HK-2 (cell line): ENCODE data around the gene UBE2D3.

Source experiments
- DNase-seq: peaks from one replicate; pipeline ENCODE4 v3.0.0-alpha.2; 2018; ENCODE audit not compliant: unreplicated experiment

The UBE2D3 gene

DNA sequence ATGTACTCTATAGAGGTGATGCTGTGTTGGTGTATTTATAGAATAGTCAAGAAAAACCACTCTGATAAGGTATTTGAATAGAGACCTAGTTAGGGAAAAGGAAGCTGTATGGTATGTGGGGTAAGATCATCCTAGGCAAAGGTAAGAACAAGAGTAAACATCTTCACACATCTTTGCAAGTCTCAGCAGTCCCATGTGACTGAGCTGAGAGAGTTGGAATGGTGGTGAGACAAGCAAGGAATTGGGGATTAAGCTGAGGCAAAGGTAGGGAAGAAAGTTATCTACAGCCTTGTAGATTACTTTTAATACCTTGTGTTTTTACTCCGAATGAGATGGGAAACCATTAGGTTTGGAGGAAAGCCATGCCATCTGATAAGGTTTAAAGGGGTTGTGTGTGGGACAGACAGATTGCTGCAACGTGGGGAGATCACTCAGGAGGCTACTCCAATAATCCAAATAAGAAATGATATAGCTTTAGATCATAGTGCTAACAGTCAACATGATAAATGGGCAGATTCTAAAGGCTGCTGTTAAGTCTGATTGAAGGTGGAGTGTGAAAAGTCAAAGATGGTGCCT is 34.9 kb downstream of the UBE2D3 start:
- no peak for DNase-seq

DNA sequence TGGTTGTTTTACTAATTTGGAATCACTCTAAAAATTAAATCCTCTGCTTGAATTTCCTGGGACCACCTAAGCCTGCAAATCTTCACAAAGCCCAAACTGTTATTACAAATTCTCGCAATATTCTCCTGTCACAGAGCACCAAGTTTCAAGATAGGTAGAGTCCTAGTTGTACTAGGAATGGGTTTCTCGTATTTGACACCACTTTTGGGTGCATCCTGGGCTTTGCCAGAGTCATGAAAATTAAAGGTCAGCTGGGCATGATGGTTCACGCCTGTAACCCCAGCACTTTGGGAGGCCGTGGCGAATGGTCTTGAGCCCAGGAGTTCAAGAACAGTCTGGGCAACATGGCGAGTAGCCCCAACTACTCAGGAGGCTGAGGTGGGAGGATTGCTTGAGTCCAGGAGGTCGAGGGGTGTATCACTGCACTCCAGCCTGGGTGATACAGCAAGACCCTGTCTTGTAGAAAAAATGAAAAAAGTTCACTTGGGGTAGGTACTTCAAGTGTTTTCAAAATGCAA is 36.0 kb downstream of the UBE2D3 start:
- DNase-seq: no peak

DNA sequence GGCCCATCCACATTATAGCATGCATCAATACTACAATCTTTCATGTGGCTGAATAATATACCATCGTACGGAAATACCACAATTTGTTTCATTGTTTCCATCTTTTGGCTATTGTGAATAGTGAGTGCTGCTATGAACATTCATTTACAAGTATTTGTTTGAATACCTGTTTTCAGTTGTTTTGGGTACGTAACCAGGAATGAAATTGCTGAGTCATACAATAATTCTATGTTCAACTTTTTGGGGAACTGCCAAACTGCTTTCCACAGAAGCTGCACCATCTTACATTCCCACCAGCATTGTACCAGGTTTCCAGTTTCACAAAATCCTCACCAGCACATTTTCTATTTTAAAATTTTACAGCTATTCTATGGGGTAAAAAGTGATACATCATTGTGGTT is 38.0 kb downstream of the UBE2D3 start:
- DNase-seq: no peak

DNA sequence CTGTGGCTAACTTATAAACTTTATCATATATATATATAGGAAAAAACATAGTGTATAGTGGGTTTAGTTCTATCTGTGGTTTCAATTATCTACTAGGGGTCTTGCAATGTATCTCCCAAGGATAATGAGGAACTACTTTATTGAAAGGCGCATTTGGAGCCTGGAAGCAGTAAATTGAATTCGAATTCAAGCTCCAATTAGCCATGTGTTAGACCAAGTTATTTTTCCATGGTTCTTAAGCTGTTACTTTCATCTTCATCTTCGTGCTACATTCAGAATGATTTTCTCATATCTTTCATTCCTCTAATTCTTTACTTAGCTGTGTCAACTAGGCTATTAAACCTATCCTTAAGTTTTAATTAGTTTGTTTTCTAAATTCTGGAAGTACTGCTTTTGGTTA is 39.4 kb downstream of the UBE2D3 start:
- no peak for DNase-seq

DNA sequence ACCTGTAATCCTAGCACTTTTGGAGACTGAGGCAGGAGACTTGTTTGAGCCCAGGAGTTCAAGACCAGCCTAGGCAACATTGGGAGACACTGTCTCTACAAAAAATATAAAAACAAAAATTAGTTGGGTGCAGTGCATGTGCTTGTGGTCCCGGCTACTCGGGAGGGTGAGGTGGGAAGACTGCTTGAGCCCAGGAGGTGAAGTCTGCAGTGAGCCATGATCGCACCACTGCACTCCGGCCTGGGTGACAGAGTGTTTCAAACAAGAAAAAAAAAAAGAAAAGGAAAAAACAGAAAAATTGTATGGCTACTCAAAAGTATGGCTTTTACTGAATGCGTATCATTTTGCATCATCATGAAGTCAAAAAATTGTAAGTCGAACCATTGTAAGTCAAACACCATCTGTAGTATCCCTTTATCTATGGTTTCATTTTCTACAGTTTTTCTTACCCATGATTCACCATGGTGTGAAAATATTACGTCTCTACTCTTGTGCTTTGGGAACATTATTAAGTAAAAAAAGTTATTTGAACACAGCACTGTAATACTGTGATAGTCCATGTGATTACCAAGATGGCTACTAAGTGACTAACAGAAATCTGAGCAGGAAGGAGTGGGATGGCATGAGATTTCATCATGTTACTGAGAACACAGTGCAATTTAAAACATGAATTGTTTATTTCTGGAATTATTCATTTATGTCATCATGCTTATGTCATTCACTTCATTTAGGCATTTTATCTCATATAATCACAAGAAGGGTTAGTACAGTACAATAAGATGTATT is 40.1 kb downstream of the UBE2D3 start:
- no peak for DNase-seq

DNA sequence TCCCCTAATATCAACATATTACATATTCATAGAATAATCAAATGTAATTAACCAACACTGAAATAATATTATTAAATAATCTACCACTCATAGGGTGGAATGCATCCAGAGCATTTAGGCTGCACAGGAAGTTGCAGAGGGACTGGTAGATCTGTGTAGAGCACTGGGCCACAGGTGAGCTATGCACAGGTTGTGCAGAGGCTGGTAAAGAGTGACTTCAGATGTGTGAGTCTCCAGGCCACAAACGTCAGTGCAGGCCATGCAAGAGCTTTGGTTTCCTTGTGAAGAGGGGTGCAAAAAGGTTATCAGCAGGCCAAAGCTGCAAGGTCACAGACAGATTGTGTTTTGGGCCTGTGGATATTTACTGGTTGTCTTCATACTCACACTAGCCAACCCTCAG is 41.1 kb downstream of the UBE2D3 start:
- DNase-seq: no peak

DNA sequence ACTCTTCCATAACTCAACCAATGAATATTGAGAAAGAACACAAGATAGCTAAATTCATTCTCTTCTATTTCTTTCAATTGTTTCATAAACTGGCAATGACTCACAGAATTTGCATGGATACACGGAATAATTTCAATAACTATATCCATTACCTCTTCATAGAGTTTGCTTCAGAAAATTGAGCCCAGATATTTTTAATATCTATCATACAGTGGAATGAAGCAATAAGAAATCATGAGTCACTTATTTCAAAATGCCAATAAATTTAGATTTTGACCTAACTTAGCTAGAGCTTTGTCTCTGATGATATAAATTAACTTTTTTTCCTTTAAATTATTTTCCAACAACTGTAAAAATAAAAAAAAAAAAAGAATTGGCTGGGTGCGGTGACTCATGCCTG is 44.3 kb downstream of the UBE2D3 start:
- DNase-seq: no peak

DNA sequence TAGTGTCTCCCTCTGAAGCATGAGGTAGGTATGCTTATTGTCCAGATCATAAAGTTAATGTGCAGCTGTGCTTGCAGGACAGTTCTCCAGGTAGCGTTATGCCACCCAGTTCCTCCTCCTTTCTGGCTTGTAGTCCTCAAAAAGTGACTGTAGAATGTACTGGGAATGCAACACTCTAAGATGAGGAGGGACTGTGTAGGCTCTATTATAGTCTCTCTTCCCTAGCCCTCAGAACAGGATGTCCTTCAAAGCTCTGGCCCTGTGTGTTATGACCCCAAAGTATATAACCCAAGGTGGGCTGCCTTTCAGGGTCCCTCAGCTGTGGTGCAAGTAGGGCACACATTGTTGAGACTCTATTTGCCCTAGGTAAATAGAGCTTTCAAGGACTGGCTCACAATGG is 45.8 kb downstream of the UBE2D3 start:
- DNase-seq: no peak

DNA sequence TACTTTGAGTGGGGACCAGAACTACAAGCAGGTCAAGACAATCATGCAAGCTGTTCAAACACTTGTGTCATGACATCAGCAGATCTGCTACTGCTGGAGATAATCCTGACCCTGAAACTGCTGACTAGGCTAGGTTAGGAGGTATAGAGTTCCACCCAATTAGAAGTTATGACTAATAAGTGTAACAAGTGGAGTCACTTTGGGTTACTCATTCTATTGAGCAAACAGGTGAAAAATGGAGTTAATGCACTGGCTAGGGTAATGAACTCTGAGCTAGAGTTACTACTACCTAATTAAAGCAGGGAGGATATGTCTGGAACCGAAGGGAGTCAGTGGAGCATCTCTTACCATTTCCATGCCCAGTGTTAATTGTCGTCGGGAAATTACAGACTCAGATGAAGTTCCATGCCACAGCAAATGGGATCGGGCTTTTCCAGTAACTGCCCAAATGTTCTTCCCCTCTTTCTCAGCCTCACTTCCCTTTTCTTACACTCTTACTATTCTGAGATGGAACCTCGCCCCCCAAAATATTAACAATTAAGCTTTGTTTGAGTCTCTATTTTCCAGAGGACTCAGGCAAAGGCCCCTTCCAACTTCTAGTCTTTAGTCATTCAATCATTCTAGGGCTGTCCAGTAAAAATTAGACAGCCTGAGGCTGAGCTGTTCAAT is 46.7 kb downstream of the UBE2D3 start:
- no peak for DNase-seq

DNA sequence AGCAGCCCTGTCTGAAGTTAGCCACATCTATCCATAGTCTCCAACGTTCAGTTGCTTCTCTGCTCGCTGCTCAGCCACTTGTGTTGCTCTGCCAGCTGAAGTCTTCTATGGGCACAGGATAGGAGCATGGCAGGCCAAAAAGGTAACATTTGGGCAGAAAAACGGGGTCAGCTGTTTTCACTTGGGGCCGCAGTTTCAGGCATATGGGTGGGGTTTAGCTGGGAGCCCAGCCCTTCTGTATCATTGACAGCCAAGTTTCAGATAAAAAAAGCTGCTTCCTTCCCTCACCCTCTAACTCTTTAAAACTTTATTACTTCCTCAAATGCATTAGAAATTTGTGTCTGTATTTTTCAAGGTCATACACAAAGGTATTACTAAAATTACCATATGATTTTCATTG is 48.1 kb downstream of the UBE2D3 start:
- no peak for DNase-seq

DNA sequence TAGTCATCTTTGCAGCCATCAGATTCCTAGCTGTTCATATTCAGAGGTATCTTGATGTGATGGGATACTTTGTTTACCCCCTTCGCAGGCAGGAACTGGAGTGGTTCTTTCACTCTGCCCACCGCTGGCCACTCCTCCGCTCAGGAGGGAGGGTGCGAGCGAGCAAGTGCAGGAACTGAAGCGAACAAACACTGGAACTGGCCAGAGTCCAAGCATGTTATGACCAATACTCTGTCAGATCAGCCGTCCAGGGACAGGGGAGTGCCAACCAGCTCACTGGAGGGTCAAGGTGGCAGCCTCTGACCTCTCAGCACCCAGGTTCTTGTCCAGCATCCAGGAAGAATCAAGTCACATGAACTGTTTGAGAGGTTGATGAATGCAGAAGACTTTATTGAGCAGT is 48.6 kb downstream of the UBE2D3 start:
- DNase-seq: no peak

DNA sequence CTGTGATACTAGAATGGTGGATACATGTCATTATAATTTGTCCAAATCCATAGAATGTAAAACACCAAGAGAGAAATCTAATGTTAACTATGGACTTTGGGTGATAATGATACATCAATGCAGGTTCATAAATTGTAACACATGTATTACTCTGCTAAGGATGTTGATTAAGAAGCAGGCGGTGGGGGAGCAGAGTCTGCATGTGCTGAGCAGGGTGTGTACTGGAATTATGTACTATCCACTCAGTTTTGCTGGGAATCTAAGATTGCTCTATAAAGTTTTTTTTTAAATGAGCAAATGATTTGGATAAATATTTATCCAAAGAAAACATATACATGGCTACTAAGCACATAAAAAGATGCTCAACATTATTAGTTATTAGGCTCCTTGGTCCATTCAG is 51.5 kb downstream of the UBE2D3 start:
- DNase-seq: no peak

DNA sequence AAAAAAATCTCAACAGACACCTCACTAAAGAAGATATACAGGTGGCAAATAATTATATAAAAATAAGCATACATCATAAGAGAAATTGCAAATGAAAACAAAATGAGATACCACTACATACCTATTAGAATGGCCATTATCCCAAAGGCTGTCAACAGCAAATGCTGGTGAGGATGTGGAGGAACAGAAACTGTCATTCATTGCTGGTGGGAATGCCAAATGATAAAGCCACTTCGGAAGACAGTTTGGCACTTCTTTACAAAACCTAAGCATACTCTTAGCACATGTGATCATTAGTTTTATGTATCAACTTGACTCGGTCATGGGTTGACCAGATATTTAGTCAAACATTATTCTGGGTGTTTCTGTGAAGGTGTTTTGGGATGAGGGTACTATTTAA is 53.1 kb downstream of the UBE2D3 start:
- DNase-seq: no peak

DNA sequence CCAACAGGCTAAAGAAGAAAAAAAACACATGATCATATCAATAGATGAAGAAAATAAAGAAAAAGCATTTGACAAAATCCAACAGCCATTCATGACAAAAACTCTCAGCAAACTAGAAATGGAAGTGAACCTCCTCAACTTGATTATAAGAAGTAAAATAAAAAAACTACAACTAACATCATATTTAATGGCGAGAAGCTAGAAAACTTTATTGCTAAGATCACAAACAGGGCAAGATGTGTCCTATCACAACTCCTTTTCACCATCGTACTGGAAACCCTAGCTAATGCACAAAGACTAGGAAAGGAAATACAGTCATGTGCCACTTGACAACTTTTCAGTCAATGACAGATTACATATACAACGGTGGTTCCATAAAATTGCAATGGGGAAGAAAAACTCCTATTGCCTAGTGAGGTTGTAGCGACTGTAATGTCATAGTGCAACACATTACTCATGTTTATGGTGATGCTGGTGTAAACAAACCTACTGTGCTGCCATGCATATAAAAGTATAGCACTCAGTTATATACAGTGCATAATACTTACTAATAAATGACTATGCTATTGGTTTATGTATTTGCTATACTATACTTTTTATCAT is 54.5 kb downstream of the UBE2D3 start:
- DNase-seq: no peak

DNA sequence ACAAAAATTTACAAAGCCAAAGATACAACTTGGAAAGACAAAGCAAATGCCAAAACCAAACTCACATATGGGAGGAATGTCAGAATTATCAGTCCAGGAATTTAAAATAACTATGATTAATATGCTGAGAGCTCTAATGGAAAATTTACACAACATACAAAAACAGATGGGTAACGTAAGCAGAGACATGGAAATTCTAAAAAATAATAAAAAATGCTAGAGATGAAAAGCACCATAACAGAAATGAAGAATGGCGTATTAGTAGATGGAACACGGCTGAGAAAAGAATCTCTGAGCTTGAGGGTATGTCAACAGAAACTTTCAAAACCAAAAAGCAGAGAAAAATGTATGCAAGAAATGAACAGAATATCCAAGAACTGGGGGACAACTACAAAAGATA is 62.5 kb downstream of the UBE2D3 start:
- DNase-seq: no peak

DNA sequence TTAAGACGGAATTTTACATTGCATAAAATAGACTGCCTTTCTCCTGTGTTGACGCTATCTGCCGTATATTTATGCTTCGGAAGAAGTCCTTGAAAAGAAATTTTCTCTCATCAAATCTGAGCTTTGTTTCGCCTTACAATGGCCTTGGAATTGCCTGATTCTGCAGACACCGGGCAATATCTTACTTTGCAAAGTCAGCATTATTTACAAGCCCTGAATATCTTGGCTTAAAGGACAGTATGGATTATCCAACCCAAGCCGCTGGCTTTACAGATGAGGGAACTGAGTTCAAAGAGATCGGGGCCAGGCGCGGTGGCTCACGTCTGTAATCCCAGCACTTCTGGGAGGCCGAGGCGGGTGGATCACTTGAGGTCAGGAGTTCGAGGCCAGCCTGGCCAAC is 65.4 kb downstream of the UBE2D3 start:
- no peak for DNase-seq

DNA sequence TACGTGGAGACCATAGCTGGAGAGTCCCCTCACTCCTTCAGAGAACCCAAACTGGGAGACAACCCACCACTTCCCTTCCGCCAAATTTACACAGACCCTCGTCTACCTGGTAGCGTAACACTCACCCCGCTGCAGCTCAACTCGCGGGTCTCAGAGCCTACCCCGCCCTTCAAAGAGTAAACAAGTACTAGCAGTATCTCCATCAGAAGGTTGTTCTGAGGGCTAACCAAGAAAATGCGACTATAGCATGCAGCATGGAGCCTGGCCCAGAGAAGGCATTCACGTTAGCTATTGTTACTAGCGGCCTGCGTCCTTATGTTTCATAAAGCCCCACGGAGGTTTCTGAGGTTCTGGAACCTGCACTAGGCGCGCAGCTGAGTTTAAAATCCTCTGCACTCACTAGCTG is 66.1 kb downstream of the UBE2D3 start:
- no peak for DNase-seq

DNA sequence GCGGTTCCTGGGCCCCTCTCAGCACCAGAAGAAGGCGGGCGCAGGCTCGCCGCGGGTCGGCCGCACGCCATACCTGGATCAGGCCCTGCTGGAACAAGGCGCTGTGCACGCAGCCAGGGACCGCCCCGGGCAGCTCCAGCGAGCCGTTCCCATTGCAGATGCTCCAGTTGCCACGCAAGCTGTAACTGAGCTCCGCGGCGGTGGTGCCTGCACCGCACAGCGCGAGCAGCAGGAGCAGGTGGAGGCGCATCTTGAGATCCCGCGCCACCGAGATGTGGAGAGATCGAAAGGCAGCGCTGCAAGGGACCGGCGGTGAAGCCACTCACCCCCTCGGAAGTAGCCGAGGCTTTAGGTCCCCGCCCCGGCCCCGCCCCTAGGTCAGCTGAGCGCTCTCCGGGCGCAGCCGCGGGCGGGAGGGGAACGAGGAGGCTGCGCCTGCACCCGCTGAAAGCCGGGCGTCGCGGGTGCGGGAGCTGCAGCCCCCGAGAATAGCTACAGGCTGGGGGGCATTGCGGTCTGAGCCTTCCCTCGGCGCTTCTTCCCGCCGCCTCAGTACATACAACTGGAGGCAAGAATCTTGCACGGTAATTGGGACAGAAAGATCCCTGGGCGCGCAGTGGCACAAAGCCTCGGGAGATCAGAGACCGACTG is 66.6 kb downstream of the UBE2D3 start, which contains the start of gene MANBA:
Gene MANBA, minus strand, starts transcription at position 324 of the 651 bp plus-strand sequence. Its CDS starts 74 bp downstream, at position 250.
- DNase-seq: peak; percentile 78

DNA sequence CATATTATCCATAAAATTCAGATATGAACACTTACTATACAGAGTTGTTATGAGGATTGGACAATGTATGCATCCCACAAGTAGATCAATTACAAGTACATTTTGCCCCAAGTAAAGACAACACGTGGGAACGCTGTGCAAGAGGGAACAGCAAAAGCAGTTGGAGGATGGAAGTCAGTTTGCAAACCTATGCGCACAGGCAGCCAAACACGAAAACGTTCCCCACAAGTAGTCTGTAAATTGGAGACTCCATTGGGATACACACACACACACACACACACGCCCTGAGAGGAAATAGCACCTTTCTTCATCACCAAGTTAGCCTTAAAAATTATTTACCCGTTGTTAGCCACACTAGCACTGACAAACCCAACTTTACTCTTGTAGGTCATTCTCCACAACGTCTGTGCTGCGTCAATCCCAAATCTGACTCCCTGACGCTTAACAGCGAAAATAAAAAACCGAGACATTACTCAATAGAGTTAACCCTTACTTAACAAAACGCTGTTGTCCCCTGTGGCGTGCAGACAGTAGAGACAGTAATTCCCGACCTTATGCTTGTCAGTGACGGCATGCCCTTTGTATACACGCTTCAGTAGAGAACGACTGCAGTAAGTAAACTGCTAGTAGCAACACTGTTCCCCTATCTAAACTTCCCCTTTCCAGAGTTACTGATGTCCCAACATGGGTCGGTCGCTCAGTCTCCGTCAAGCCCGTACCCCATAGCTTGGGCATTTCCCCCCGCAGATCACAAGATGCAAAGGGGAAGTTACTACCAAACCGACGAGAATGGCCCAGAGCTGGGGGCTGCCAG is 67.3 kb downstream of the UBE2D3 start:
- peak; percentile 38 for DNase-seq

DNA sequence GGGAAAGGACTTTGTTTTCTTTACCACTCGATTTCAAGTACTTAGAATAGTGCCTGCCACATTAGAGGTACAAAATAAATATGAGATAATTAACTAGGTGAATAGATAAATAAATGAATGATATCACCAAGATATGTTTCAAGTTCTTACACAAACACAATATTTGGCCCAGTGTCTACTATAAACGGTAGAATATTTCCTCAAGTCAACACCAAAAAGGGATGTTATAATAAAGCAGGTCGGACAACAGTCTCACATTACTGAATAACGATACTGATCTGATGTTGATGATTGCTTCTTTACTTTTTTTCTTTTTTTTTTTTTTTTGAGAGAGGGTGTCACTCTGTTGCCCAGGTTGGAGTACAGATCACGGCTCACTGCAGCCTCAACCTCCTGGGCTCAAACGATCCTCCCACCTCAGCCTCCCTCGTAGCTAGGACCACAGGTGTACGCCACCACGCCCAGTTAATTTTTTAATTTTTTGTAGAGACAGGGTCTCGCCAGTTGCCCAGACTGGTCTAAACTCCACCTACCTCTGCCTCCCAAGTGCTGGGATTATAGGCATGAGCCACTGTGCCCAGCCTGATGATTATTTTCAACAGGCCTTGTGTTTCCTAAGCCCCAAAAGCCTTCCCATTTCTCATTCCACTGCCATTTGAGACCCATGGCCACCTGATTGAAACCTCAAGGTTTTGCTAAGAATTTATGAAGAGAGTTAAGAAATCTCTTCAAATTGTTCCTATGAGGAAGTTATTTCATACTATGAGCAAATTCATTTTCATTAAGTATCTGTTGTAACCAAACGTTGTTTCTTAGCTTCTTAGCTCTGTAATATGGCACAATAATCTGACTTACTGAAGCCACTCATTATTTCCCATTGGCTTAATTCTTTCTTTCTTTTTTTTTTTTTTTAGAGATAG is 68.8 kb downstream of the UBE2D3 start:
- DNase-seq: no peak
